ENCODE measurements around the gene SYT12.
"Not testable (repeated sequence)": the region's sequence is repeated elsewhere in the genome, so short reads cannot be mapped to it uniquely, and the experiment has no call there.

- TF ChIP-seq CTCF (IDR thresholded peaks at IDR 0.05); EZH2 (IDR thresholded peaks at IDR 0.05; ENCODE audit: borderline replicate concordance, insufficient read depth, low read depth, low read length, poor library complexity, severe bottlenecking): not testable (repeated sequence)
These were observed 33.6 kb upstream of the SYT12 start for GRCh38 chr11:66989360-66989759.

Measured in B cell (primary cell).